ENCODE measurements around the gene CSRNP2. TPM values are rescaled to one million over a fixed set of nuclear protein-coding genes. Genes with fewer than 3 reads are reported as not detected.

Gene CSRNP2
- total and polyA plus RNA-seq, 2 of the 8 experiments (the other 6 are each of a cell fraction or from before 2014, with no cell fraction given) = 13.7 to 34.0 TPM

DNA sequence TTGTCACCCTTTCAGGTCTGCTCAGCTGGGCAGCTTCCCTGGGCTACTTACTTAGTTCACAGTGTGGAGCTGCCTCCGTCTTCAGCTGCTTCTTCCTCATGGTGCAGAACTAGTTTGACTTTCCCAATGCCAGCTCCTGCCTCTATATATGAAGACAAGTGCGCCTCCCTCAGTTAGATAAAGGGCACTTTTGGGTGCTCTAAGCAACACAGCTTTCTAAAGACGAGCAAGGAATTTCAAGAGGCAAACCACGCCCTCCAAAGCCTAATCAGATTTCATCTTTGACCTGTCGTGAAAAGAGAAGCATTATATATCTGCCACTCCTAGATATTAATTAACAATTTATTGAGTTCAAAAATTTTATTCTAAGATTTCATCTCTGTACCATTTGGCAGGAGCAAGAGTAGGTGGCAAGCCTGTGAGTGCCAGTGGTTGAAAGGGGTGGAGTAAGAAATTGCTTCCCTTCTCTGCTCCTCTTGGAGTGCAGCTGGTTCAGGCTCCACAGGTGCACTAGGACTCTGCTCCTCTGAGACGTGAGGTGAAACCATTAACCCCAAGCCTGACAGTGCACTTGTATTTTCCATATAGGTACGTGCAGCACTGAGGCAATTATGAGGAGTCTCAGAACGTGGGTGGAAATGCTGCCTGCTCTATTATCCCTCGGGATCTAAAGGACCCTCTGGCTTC is 55.1 kb downstream of the CSRNP2 start:
- Histone ChIP-seq H4K8ac (ENCODE audit: extremely low read depth, insufficient read depth, low read length) (no peak overlapping the region), H4K91ac (replicated peaks; ENCODE audit: insufficient read length, low read length) (no peak overlapping the region), H2AK5ac (ENCODE audit: low read depth, low read length) (no peak overlapping the region), H3K9me3 (ENCODE audit: insufficient read depth in 2 of 2, low read depth in 1 of 2, low read length in 1 of 2) (no peaks in the 10 kb centered on the region), H3K23ac (ENCODE audit: insufficient read length) (no peak overlapping the region), H3K36me3 (ENCODE audit: control insufficient read depth in 2 of 4, insufficient read depth in 4 of 4, low read length in 3 of 4) (no peaks in the 10 kb centered on the region), H3K23me2 (ENCODE audit: low read depth, low read length) (peaks cover 1% of the 10 kb centered on the region; the same call in 1 of the 2 replicates), H3K56ac (replicated peaks; ENCODE audit: insufficient read length, low read depth, low read length) (no peak overlapping the region), H3K27ac (ENCODE audit: low read depth, low read length) (no peak overlapping the region), H3K79me1 (ENCODE audit: low read depth, low read length) (peaks cover 2% of the 10 kb centered on the region; the same call in 1 of the 2 replicates), H3K9ac (replicated peaks in 1 of 4; ENCODE audit: extremely low read depth in 1 of 4, low read depth in 3 of 4, low read length in 3 of 4) (no peak overlapping the region), H3K27me3 (replicated peaks in 1 of 4; ENCODE audit: control insufficient read depth in 3 of 4, extremely low read depth in 1 of 4, insufficient read depth in 3 of 4, low read length in 3 of 4) (no peaks in the 10 kb centered on the region; a peak in 1 of 7 replicates), H3K18ac (ENCODE audit: extremely low read depth, low read length) (0 out of 2 replicates have a peak overlapping the region, but pooled peaks have one; percentile 19), H2BK15ac (ENCODE audit: low read length) (no peak overlapping the region), H2BK20ac (ENCODE audit: low read length) (no peak overlapping the region), H4K20me1 (replicated peaks in 1 of 2; ENCODE audit: control insufficient read depth in 1 of 2, insufficient read depth in 2 of 2, low read length in 2 of 2) (no peaks in the 10 kb centered on the region), H2BK12ac (ENCODE audit: low read depth, low read length) (no peak overlapping the region), H3K14ac (ENCODE audit: insufficient read length) (no peak overlapping the region), H3K4me1 (replicated peaks in 1 of 4; ENCODE audit: control insufficient read depth in 3 of 4, insufficient read depth in 4 of 4, low read length in 3 of 4) (peaks cover 9 to 16% (median 13%) of the 10 kb centered on the region in 4 experiments), H3K79me2 (ENCODE audit: control insufficient read depth in 1 of 2, insufficient read depth in 2 of 2, low read length in 2 of 2) (peaks cover 9 to 23% of the 10 kb centered on the region in 2 experiments), H3K4ac (replicated peaks; ENCODE audit: insufficient read length, low read depth, low read length) (no peak overlapping the region), H3K4me2 (ENCODE audit: insufficient read depth in 1 of 2, low read depth in 2 of 2, low read length in 2 of 2) (peak overlapping the region; percentile 26 to 50; a peak in 3 of 4 replicates), H4K5ac (ENCODE audit: insufficient read length, low read depth, low read length) (no peak overlapping the region), H2BK5ac (ENCODE audit: low read depth, low read length) (no peak overlapping the region), H3K4me3 (ENCODE audit: extremely low read depth in 1 of 4, insufficient read depth in 2 of 4, low read depth in 3 of 4, low read length in 4 of 4) (peak overlapping the region in 2 of 4 experiments; percentile 2 to 20; a peak in 1 of 8 replicates), H2AFZ (ENCODE audit: low read length) (peak overlapping the region; percentile 72; the same call in 1 of the 2 replicates), H2BK120ac (replicated peaks; ENCODE audit: low read depth, low read length) (no peak overlapping the region)
- ChIA-PET CTCF (ENCODE audit: partially characterized antibody) (interaction anchor here (0.5 to 8.0 kb wide), 20 partner anchors 9 to 310 kb away, joined by 3 to 66 read pairs (median 5); partner anchors contain the start of gene TMPRSS12), POLR2A (ENCODE audit: partially characterized antibody) (interaction anchor here (0.8 to 4.2 kb wide), 8 partner anchors 15 to 203 kb away, joined by 3 to 30 read pairs (median 4); partner anchors contain the start of genes CSRNP2, LETMD1 and POU6F1)
- DNase-seq (ENCODE audit: low read depth in 1 of 2, low spot score in 2 of 2) = peak in 1 of 2 experiments; percentile 38
- WGBS, 2 experiments (ENCODE audit: extremely low coverage in 1 of 2, insufficient coverage in 1 of 2, insufficient read length in 1 of 2, insufficient replicate concordance in 2 of 2, low coverage in 1 of 2, low lambda C conversion rate in 2 of 2, missing lambda C conversion rate in 1 of 2) = 29% methylated on average over 8 of the region's 9 CpGs; no CpG with 5 or more reads in 1 of the 2 experiments
- FAIRE-seq = no peak
- peak; percentile 69 to 82 for TF ChIP-seq RAD21 (IDR thresholded peaks at IDR 0.05 in 1 of 2, conservative IDR thresholded peaks at IDR 0.05 in 1 of 2; ENCODE audit: low read depth in 2 of 2, low read length in 2 of 2)
- TF ChIP-seq, protein P1, sequence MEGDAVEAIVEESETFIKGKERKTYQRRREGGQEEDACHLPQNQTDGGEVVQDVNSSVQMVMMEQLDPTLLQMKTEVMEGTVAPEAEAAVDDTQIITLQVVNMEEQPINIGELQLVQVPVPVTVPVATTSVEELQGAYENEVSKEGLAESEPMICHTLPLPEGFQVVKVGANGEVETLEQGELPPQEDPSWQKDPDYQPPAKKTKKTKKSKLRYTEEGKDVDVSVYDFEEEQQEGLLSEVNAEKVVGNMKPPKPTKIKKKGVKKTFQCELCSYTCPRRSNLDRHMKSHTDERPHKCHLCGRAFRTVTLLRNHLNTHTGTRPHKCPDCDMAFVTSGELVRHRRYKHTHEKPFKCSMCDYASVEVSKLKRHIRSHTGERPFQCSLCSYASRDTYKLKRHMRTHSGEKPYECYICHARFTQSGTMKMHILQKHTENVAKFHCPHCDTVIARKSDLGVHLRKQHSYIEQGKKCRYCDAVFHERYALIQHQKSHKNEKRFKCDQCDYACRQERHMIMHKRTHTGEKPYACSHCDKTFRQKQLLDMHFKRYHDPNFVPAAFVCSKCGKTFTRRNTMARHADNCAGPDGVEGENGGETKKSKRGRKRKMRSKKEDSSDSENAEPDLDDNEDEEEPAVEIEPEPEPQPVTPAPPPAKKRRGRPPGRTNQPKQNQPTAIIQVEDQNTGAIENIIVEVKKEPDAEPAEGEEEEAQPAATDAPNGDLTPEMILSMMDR (IDR thresholded peaks at IDR 0.05; ENCODE audit: control extremely low read depth in 1 of 3, insufficient read depth in 1 of 3, low read depth in 1 of 3, low read length in 3 of 3) = peak in 2 of 3 experiments; percentile 61 to 65; a peak in 3 of 4 replicates
- TF ChIP-seq TBP (IDR thresholded peaks at IDR 0.05; ENCODE audit: low read depth, low read length) = peak; percentile 84
- no peak for TF ChIP-seq SUZ12 (IDR thresholded peaks at IDR 0.05; ENCODE audit: low read length)
- no peak for TF ChIP-seq TAF7 (optimal IDR thresholded peaks at IDR 0.05; ENCODE audit: borderline replicate concordance, low read depth, low read length)
- TF ChIP-seq JUND (IDR thresholded peaks at IDR 0.05; ENCODE audit: low read length) = no peak
- TF ChIP-seq, protein P2, sequence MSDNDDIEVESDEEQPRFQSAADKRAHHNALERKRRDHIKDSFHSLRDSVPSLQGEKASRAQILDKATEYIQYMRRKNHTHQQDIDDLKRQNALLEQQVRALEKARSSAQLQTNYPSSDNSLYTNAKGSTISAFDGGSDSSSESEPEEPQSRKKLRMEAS (IDR thresholded peaks at IDR 0.05) = 0 out of 2 replicates have a peak, but pooled peaks have one; percentile 11
- TF ChIP-seq TAF1 (IDR thresholded peaks at IDR 0.05; ENCODE audit: low read depth, low read length) = peak; percentile 77
